Measurements from ENCODE around the gene TCF4. TPM values are rescaled to one million over a fixed set of nuclear protein-coding genes. Genes with fewer than 3 reads are reported as not detected.

The TCF4 gene
- total RNA-seq, 2 donors from 2014 or later, result 31.6 to 34.0 TPM

DNA sequence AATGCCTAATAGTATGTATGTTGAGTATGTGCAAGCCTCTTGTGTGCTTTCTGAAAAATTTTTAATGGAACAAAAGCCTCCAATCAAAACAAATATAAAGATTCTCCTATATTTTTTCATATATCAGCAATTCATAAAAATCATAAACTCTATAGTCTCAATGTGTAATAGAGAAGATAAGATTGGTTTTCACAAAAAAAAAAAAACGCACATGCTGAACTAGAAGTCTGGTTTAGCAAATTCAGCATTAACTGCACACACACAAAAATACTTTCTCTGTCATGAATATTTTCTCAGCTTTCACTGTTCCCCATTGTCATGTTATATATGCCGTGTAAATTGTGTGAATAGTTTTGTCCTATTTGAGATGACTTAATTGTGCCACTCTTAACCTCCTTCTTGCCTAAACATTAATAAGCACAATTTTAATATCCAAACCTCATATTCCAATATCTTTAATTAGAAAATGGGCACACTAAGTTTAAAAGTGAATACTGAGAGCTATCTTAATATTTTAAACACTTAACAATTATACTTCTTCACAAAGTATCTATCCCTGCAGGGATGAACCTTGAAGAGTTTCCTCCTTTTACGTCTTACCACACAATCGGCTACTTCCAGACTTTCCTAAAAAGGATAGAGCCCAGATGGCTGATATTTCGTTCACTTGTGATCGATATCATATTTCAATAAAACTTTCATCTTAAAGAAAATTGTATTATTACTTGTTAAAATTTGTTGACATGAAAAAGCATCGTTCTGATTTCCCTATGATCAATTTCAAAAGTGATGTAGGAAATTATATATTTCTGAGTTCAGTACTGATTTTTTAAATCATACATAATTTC, 242.7 kb downstream of the TCF4 start:
- H3K4me3 ChIP-seq, result no peak overlapping the region
- WGBS, 2 donors, result 87 to 90% methylated on average over 7 of the region's 7 CpGs
- DNase-seq (no peak), ATAC-seq (no peak)
- no peak overlapping the region for H3K27ac ChIP-seq
- H3K4me1 ChIP-seq, result no peaks in the 10 kb centered on the region
- intact Hi-C loops (cut with DNase I), result no loop called here
- no peaks in the 10 kb centered on the region for H3K27me3 ChIP-seq
- TF ChIP-seq POLR2A (IDR thresholded peaks at IDR 0.05) (no peak), CTCF (IDR thresholded peaks at IDR 0.05) (no peak)
- H3K9me3 ChIP-seq, result no peaks in the 10 kb centered on the region
- no peaks in the 10 kb centered on the region for H3K36me3 ChIP-seq (replicated peaks in 1 of 2; ENCODE audit: insufficient read depth in 1 of 2, low read depth in 2 of 2)

- no peaks in the 10 kb centered on the region for H3K4me1 ChIP-seq
- DNase-seq (no peak), ATAC-seq (no peak)
- intact Hi-C loops (cut with DNase I), result no loop called here
- H3K36me3 ChIP-seq (replicated peaks in 1 of 2; ENCODE audit: insufficient read depth in 1 of 2, low read depth in 2 of 2), result no peaks in the 10 kb centered on the region
- no peak overlapping the region for H3K27ac ChIP-seq
- no peaks in the 10 kb centered on the region for H3K9me3 ChIP-seq
- H3K4me3 ChIP-seq, result no peak overlapping the region
- no peaks in the 10 kb centered on the region for H3K27me3 ChIP-seq
- no peak for TF ChIP-seq POLR2A (IDR thresholded peaks at IDR 0.05)
- TF ChIP-seq CTCF (IDR thresholded peaks at IDR 0.05), result peak in 6 of 7 experiments; percentile 31 to 50 (median 40)
- WGBS, 2 donors, result 84 to 87% methylated on average over 3 of the region's 3 CpGs
Observed at GRCh38 chr18:55343396-55344073, 244.5 kb downstream of the TCF4 start.

GRCh38 chr18:55340998-55341397, 247.0 kb downstream of the TCF4 start:
- H3K4me1 ChIP-seq, result no peaks in the 10 kb centered on the region
- intact Hi-C loops (cut with DNase I), result no loop called here

DNA sequence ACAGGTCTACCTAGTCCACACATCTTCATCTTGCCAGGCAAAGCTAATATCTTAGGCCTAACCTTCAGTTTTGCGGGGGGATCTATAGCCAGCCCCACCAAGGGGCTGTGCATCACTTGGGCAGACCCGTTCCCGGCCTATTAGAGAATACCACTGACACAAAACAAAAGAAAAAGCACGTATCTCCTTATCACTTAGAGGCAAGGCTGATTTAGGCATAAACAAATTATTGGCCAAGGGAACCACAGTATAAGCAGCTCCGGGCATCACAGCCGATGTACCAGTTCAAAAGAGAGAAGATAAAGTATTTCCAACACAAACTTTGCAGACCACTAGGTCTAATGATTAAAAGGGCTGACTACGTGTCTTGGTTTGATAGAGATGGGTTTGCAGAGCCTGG, 248.0 kb downstream of the TCF4 start:
- TF ChIP-seq POLR2A (IDR thresholded peaks at IDR 0.05) (no peak), CTCF (IDR thresholded peaks at IDR 0.05) (no peak)
- Histone ChIP-seq H3K4me3 (no peak overlapping the region), H3K4me1 (no peaks in the 10 kb centered on the region), H3K27ac (no peak overlapping the region), H3K9me3 (no peaks in the 10 kb centered on the region), H3K27me3 (no peaks in the 10 kb centered on the region), H3K36me3 (replicated peaks in 1 of 2; ENCODE audit: insufficient read depth in 1 of 2, low read depth in 2 of 2) (no peaks in the 10 kb centered on the region)
- WGBS, 2 donors, result 86 to 89% methylated on average over 7 of the region's 7 CpGs
- no peak for DNase-seq
- ATAC-seq, result no peak
- intact Hi-C loops (cut with DNase I), result no loop called here

More at GRCh38 chr18:55340998-55341397, 247.0 kb downstream of the TCF4 start:
- Histone ChIP-seq H3K36me3 (replicated peaks in 1 of 2; ENCODE audit: insufficient read depth in 1 of 2, low read depth in 2 of 2) (no peaks in the 10 kb centered on the region), H3K27me3 (no peaks in the 10 kb centered on the region), H3K4me3 (no peak overlapping the region), H3K9me3 (no peaks in the 10 kb centered on the region), H3K27ac (no peak overlapping the region)
- ATAC-seq (no peak), DNase-seq (no peak)
- no peak for TF ChIP-seq POLR2A (IDR thresholded peaks at IDR 0.05)
- no peak for TF ChIP-seq CTCF (IDR thresholded peaks at IDR 0.05)
- 89 to 93% methylated on average over 2 of the region's 2 CpGs for WGBS, 2 donors
